ENCODE measurements around the gene FBXL3. TPM values are rescaled to one million over a fixed set of nuclear protein-coding genes. Genes with fewer than 3 reads are reported as not detected.

FBXL3 gene
- total and polyA plus RNA-seq, 12 donors: 12.1 to 87.4 (median 44.9) TPM

GRCh38 chr13:77055158-77055557 is 28.2 kb upstream of the FBXL3 start:
- Histone ChIP-seq H3K9me3 (replicated peaks in 1 of 3) (no peaks in the 10 kb centered on the region), H3K4me3 (no peak overlapping the region), H3K27me3 (no peaks in the 10 kb centered on the region), H3K4me1 (replicated peaks in 1 of 2) (no peaks in the 10 kb centered on the region), H3K36me3 (replicated peaks in 1 of 2) (peaks cover 0 to 76% of the 10 kb centered on the region in 2 donors), H3K27ac (no peak overlapping the region)
- intact Hi-C loops (cut with DNase I): no loop called here
- TF ChIP-seq POLR2A (IDR thresholded peaks at IDR 0.05): no peak
- TF ChIP-seq, protein P1, sequence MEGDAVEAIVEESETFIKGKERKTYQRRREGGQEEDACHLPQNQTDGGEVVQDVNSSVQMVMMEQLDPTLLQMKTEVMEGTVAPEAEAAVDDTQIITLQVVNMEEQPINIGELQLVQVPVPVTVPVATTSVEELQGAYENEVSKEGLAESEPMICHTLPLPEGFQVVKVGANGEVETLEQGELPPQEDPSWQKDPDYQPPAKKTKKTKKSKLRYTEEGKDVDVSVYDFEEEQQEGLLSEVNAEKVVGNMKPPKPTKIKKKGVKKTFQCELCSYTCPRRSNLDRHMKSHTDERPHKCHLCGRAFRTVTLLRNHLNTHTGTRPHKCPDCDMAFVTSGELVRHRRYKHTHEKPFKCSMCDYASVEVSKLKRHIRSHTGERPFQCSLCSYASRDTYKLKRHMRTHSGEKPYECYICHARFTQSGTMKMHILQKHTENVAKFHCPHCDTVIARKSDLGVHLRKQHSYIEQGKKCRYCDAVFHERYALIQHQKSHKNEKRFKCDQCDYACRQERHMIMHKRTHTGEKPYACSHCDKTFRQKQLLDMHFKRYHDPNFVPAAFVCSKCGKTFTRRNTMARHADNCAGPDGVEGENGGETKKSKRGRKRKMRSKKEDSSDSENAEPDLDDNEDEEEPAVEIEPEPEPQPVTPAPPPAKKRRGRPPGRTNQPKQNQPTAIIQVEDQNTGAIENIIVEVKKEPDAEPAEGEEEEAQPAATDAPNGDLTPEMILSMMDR (IDR thresholded peaks at IDR 0.05): no peak
- no peak for DNase-seq
- WGBS, 4 donors: 83 to 96% (median 92%) methylated on average over 2 of the region's 2 CpGs

- H3K27ac ChIP-seq: no peak overlapping the region
- DNase-seq: no peak
- H3K27me3 ChIP-seq: no peaks in the 10 kb centered on the region
- peaks cover 0 to 63% of the 10 kb centered on the region in 2 donors for H3K36me3 ChIP-seq (replicated peaks in 1 of 2)
- H3K4me1 ChIP-seq (replicated peaks in 1 of 2): no peaks in the 10 kb centered on the region
- 88 to 91% (median 90%) methylated on average over 4 of the region's 4 CpGs for WGBS, 4 donors
- no peak overlapping the region for H3K4me3 ChIP-seq
- TF ChIP-seq, protein P1 (IDR thresholded peaks at IDR 0.05): no peak
- no peak for TF ChIP-seq POLR2A (IDR thresholded peaks at IDR 0.05)
- no peaks in the 10 kb centered on the region for H3K9me3 ChIP-seq (replicated peaks in 1 of 3)
- intact Hi-C loops (cut with DNase I): no loop called here
Measured at GRCh38 chr13:77053192-77053591, 26.2 kb upstream of the FBXL3 start.

DNA sequence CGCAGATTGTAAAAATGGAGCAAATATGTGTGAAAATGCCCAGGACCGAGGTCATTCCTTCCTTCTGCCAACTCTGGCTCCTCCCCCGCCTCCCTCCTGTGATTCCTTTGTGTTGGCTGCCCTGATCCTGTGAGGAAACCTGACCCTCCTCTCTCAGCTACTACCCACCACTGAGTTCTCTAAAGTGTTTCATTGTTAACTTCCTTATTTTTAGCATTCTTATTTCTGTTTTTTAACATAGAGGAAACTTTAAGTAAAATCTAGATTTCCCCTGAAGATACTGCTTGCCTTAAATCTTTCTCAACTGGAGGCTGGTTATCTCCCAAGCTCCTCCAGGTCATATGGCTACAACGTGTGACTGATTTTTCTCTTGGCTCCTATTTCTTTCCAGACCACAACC is 21.7 kb upstream of the FBXL3 start:
- H3K27me3 ChIP-seq: no peaks in the 10 kb centered on the region
- intact Hi-C loops (cut with DNase I): no loop called here
- peaks cover 0 to 33% of the 10 kb centered on the region in 2 donors for H3K36me3 ChIP-seq (replicated peaks in 1 of 2)
- no peaks in the 10 kb centered on the region for H3K9me3 ChIP-seq (replicated peaks in 1 of 3)
- H3K4me3 ChIP-seq: no peak overlapping the region
- DNase-seq: no peak
- WGBS, 4 donors: 78 to 89% (median 78%) methylated on average over 4 of the region's 4 CpGs
- no peaks in the 10 kb centered on the region for H3K4me1 ChIP-seq (replicated peaks in 1 of 2)
- no peak for TF ChIP-seq POLR2A (IDR thresholded peaks at IDR 0.05)
- TF ChIP-seq, protein P1 (IDR thresholded peaks at IDR 0.05): no peak
- H3K27ac ChIP-seq: peak overlapping the region in 1 of 5 donors; percentile 12

GRCh38 chr13:77047649-77048343 is 20.8 kb upstream of the FBXL3 start:
- Histone ChIP-seq H3K9me3 (replicated peaks in 1 of 3) (no peaks in the 10 kb centered on the region), H3K4me3 (no peak overlapping the region), H3K4me1 (replicated peaks in 1 of 2) (no peaks in the 10 kb centered on the region), H3K27ac (no peak overlapping the region), H3K36me3 (replicated peaks in 1 of 2) (peaks cover 0 to 24% of the 10 kb centered on the region in 2 donors), H3K27me3 (no peaks in the 10 kb centered on the region)
- 89 to 97% (median 96%) methylated on average over 8 of the region's 8 CpGs for WGBS, 4 donors
- intact Hi-C loops (cut with DNase I): no loop called here
- DNase-seq: no peak
- TF ChIP-seq, protein P1 (IDR thresholded peaks at IDR 0.05): no peak
- TF ChIP-seq POLR2A (IDR thresholded peaks at IDR 0.05): no peak

All from adrenal gland (tissue), 12 donors.